Vagina (tissue), 2 donors: ENCODE results near the gene PAPOLB.

Source experiments
- POLR2A ChIP-seq, 2 donors: fragments of 450-650 bp; IDR thresholded peaks; one replicate each; pipeline ENCODE4 v1.6.1; 2017; ENCODE audit warnings: antibody characterized with exemption in 2 of 2, mild to moderate bottlenecking in 2 of 2, moderate library complexity in 2 of 2
- POLR2AphosphoS5 ChIP-seq, 2 donors: sonication (generic); formaldehyde crosslinking; IDR thresholded peaks; one replicate each; pipeline ENCODE4 v1.9.0; 2017; ENCODE audit warnings: antibody characterized with exemption in 2 of 2, mild to moderate bottlenecking in 2 of 2, low read depth in 1 of 2; ENCODE audit not compliant: insufficient read depth in 1 of 2
- TF ChIP-seq, protein P1 (sequence below), 3 experiments: fragments of 450-650 bp in 2 of 3; fragments of 200-600 bp in 1 of 3; sonication (generic) in 1 of 3; IDR thresholded peaks; one replicate each; pipeline ENCODE4 v1.5.1; 2017 to 2019; ENCODE audit warnings: antibody characterized with exemption in 3 of 3, mild to moderate bottlenecking in 2 of 3, moderate library complexity in 2 of 3

DNA sequence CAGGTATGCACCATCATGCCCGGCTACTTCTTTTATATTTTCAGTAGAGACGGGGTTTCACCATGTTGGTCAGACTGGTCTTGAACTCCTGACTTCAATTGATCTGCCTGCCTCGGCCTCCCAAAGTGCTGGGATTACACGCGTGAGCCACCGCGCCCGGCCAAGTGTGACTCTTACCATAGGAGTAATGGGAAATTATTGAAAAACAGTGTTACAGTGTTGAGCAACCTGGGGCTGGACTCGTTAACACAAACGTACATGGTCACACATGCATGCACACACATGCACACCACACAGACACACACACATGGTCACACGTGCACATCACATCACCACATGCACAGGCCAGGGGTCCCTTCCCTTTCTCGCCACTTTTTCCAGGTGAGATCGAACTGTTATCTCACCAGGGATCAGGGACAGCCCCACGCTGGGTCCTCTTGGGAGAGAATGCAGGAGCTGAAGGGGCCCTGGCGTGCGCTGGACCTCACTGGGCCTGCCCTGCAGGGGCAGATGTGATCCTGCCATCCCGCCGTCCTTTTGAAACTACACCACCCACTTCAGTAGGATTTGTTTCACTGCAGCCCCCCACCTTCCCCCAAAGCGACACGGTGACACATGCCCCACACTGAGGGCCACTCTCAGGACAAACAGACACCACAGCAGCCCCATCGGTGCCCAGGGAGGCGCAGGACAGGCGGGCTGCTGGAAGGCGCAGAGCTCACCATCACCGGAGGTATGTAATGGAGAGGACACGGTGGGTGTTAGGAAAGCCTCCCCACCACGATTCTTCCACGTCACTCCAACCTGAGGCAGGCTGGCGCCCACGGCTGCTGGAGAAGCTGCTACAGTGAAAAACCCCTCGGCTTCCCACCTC, 11.5 kb upstream of the PAPOLB start:
- TF ChIP-seq, protein P1, sequence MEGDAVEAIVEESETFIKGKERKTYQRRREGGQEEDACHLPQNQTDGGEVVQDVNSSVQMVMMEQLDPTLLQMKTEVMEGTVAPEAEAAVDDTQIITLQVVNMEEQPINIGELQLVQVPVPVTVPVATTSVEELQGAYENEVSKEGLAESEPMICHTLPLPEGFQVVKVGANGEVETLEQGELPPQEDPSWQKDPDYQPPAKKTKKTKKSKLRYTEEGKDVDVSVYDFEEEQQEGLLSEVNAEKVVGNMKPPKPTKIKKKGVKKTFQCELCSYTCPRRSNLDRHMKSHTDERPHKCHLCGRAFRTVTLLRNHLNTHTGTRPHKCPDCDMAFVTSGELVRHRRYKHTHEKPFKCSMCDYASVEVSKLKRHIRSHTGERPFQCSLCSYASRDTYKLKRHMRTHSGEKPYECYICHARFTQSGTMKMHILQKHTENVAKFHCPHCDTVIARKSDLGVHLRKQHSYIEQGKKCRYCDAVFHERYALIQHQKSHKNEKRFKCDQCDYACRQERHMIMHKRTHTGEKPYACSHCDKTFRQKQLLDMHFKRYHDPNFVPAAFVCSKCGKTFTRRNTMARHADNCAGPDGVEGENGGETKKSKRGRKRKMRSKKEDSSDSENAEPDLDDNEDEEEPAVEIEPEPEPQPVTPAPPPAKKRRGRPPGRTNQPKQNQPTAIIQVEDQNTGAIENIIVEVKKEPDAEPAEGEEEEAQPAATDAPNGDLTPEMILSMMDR (IDR thresholded peaks at IDR 0.05) = no peak
- no peak for TF ChIP-seq POLR2A (IDR thresholded peaks at IDR 0.05)
- TF ChIP-seq POLR2AphosphoS5 (IDR thresholded peaks at IDR 0.05; ENCODE audit: insufficient read depth in 1 of 2, low read depth in 1 of 2) = no peak
